AG04449 (cell line): Measurements from ENCODE around the gene KIF12.

Experiments used
- CTCF ChIA-PET: fragments of 350-600 bp; formaldehyde crosslinking; extraction: SDS; loops from one replicate; lab custom pipeline; 2021; ENCODE audit warnings: antibody characterized with exemption; lab: Yijun Ruan, JAX
- POLR2A ChIA-PET: fragments of 400-600, 350-600 bp; formaldehyde crosslinking; extraction: SDS; loops from one replicate; lab custom pipeline; 2020; ENCODE audit warnings: antibody characterized with exemption, inconsistent platforms; lab: Yijun Ruan, JAX
- DNase-seq: peaks from one replicate; pipeline ENCODE4 v3.0.0-alpha.2; 2010; ENCODE audit warnings: low read depth, low spot score
- H3K4me3 ChIP-seq: 2 replicates; pipeline ENCODE4 v1.5.1; 2011; ENCODE audit warnings: low read depth, mild to moderate bottlenecking, control low read depth, low read length
- CTCF ChIP-seq: IDR thresholded peaks from one replicate; pipeline ENCODE4 v1.5.1; 2011; ENCODE audit warnings: mild to moderate bottlenecking, moderate library complexity, low read length, control low read depth, inconsistent platforms; ENCODE audit not compliant: insufficient read depth; ENCODE audit errors: missing control alignments

KIF12 gene

DNA sequence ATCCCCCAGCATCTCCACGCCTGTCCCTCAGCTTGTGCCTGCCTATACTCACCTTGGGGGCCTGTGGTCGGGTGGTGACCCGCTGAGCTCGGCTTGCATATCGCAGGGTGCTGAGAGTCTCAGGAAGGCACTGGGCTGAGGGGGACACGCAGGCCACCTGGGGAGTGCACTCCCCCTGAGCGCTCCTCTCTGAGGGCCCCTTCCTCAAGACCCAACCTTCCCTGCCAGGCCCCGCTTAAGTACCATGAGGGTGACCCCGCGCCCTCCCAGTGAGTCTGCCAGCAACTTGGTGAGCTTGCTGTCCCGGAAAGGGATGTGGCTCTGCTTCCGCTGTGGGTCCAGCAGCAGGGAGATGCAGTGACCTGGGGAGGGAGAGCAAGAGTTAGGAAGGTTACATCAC, 4.1 kb downstream of the KIF12 start:
- no peak overlapping the region for H3K4me3 ChIP-seq
- POLR2A ChIA-PET = no interaction called here
- no peak for DNase-seq
- CTCF ChIA-PET = interaction anchor here (1.0 to 10.5 kb wide), 7 partner anchors 9 to 357 kb away, joined by 3 to 118 read pairs (median 6); no protein-coding TSS in a partner anchor
- no peak for TF ChIP-seq CTCF

- ChIA-PET POLR2A (no interaction called here), CTCF (interaction anchor here (1.0 to 10.5 kb wide), 5 partner anchors 8 to 197 kb away, joined by 3 to 118 read pairs (median 10); no protein-coding TSS in a partner anchor)
- no peak overlapping the region for H3K4me3 ChIP-seq
- no peak for DNase-seq
- no peak for TF ChIP-seq CTCF
Measured at GRCh38 chr9:114093761-114094505, 5.2 kb downstream of the KIF12 start.

- no peak for TF ChIP-seq CTCF
- CTCF ChIA-PET = interaction anchor here (1.4 to 10.5 kb wide), 4 partner anchors 10 to 198 kb away, joined by 3 to 118 read pairs (median 50); no protein-coding TSS in a partner anchor
- POLR2A ChIA-PET = no interaction called here
- no peak for DNase-seq
- no peak overlapping the region for H3K4me3 ChIP-seq
Measured at GRCh38 chr9:114093031-114093471, 6.0 kb downstream of the KIF12 start.

DNA sequence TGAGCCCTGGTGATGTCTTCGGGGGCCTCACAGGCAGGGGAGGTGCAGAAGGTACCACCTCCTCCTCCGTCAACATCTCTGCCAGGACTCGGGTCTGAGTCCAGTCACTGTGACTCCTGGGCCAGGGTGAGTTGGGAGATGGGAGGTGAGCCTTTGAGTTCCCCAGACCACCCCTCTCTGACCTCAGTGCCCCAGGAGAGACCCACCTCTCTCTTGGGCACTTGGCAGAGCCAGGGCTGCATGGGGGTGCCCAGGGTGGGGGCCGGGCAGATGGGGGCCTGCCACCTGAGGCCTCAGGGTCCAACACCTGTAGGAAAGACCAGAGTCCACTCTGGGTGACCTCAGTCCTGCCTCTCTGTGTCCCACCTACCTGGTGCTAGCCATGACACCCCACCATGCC, 6.8 kb downstream of the KIF12 start:
- DNase-seq = no peak
- POLR2A ChIA-PET = no interaction called here
- TF ChIP-seq CTCF = no peak
- CTCF ChIA-PET = interaction anchor here (0.6 to 10.5 kb wide), 6 partner anchors 9 to 359 kb away, joined by 3 to 118 read pairs (median 8); no protein-coding TSS in a partner anchor
- H3K4me3 ChIP-seq = no peak overlapping the region

- CTCF ChIA-PET = interaction anchor here (0.9 to 10.5 kb wide), 3 partner anchors 9 to 199 kb away, joined by 3 to 118 read pairs (median 5); no protein-coding TSS in a partner anchor
- DNase-seq = no peak
- POLR2A ChIA-PET = no interaction called here
- H3K4me3 ChIP-seq = no peak overlapping the region
- no peak for TF ChIP-seq CTCF
Measured at GRCh38 chr9:114091711-114092110, 7.4 kb downstream of the KIF12 start.

DNA sequence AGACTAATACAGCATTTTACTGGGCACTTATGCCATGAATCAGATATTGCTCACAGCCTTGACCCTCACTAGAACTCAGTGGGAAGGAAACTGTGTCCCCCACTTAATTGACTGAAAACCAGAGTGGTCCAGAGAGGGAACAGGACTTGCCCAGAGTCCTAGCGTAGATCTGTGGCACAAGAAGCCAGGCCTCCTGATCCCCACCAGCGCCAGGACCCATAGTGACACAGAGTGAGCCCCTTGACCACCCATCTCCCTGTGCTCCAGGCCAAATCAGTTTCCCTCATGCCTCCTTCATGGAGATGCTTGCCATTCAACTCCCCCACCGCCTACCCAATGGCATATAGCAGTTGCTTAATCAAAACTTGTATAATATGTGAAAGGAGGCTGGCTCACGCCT, 8.3 kb downstream of the KIF12 start:
- no peak for TF ChIP-seq CTCF
- no peak for DNase-seq
- CTCF ChIA-PET = interaction anchor here (0.8 to 10.5 kb wide), 5 partner anchors 8 to 17 kb away, joined by 3 to 118 read pairs (median 5); no protein-coding TSS in a partner anchor
- POLR2A ChIA-PET = no interaction called here
- no peak overlapping the region for H3K4me3 ChIP-seq
